Measurements from ENCODE around the gene HCFC1.

Gene HCFC1

DNA sequence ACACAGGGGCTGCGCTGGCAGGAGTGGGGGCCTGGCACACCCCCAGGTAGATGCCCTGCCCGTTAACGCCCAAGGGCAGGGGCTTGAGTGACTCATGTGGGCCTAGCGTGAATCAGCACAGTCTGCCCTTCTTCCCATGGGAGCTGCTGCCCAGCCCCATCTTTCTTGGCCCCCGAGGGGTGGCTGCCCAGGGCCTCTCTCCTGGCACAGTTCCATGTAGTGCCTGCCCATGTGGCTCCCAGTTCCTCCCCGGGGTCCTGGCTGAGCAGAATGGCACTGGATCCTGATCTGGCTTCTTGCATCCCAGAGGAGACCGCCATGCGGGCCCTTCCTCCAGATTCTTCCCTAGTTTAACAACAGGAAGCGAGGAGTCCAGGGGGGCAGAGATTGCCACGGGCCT lies 69.2 kb downstream of the HCFC1 start:
- no peak for DNase-seq

DNA sequence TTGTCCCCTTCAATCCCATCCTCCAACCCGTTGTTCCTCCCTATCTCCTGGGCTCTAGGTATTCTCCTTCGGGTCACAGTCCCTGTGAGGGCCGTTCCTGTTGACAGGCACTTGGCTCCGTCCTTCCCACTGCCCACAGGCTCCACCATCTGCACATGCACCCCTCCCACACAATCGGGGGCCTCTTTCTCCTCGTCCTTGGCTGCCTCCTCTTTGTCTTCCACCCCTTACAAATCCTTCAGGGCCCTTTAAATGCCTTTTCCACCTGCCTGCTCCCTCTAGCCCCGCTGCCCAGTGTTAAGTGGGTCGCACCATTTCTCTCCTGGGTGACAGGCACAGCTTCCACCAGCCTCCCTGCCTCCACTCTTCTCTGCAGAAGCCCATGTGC lies 69.9 kb downstream of the HCFC1 start:
- no peak for DNase-seq

DNA sequence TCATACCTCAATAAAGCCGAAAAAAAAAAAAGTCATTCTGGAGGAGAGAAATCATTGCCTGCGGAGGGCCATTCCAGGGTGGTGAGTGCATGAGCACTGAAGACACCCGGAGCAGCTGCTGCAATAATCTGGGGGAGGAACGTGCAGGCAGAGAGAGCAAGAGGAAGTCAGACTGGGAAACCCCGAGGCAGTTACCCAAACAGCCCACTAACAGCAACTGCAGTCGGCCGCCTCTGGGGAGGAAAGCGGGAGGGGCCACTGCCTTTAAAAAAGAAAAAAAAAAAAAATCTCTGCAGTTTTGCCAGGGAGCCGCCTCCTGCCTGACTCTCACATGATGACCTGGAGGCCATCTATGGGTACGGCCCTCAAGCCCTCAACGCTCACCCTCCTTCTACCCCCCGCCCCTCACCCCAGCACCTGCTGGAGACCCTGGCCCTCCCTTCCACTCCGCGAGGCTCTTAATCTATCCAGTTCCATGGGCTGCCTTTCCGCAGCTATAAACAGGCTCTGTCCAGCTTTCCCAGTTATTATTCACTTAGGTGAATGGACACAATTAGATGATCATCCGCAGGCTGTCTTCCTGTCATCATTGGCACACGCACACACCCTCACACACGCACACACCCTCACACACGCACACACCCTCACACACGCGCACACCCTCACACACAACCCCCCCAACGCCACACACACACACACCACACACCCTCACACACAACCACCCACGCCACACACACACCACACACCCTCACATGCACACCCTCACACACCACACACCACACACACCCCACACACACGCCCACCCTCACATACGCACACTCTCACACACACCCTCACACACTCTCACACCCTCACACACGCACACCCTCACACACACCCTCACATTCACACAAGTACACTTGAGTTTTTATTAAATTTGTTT lies 70.5 kb downstream of the HCFC1 start:
- DNase-seq, result no peak

DNA sequence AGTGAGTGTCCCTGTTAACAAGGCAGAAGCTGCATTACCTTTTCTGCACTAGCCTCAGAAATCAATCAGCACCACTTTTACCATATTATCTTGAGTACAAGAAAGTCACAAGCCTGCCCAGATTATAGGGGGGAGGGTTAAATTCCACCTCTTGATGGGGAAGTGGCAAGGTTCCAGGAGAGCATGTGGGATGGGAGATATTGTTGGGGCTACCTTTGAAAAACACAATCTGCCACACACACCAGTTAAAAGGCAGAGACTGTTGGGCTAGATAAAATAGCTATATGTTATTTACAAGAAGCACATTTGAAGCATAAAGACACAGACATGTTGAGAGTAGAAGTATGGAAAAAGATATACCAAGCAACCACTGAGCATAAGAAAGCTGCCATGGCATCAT lies 73.7 kb downstream of the HCFC1 start:
- no peak for DNase-seq
